Nucleus accumbens (tissue), 56 donors: ENCODE results near the gene ACOX2.

Experiments
- DNase-seq, 56 donors: peaks; one replicate each; lab custom pipeline; 2025; lab: John Stamatoyannopoulos, UW

Gene ACOX2

GRCh38 chr3:58536501-58537411 lies at the start of gene ACOX2:
TSS of gene ACOX2 (minus strand) at chr3:58537190. CDS start at chr3:58535106, 2,084 bp downstream.
- peak in 9 of 56 donors; percentile 4 to 39 (median 25) for DNase-seq

- peak in 3 of 56 donors; percentile 17 to 30 (median 20) for DNase-seq
Observed at GRCh38 chr3:58585994-58586393, 49.0 kb upstream of the ACOX2 start.

- DNase-seq, result peak in 55 of 56 donors; percentile 6 to 84 (median 61)
Observed at GRCh38 chr3:58585005-58585786, 48.2 kb upstream of the ACOX2 start.

- no peak for DNase-seq
Observed at GRCh38 chr3:58584690-58585004, 47.7 kb upstream of the ACOX2 start.

- peak in 28 of 56 donors; percentile 10 to 68 (median 29) for DNase-seq
Observed at GRCh38 chr3:58581328-58582091, 44.5 kb upstream of the ACOX2 start.

GRCh38 chr3:58580826-58581327 lies 43.9 kb upstream of the ACOX2 start:
- no peak for DNase-seq

- no peak for DNase-seq
Observed at GRCh38 chr3:58578873-58579272, 41.9 kb upstream of the ACOX2 start.

- peak in 49 of 56 donors; percentile 6 to 87 (median 44) for DNase-seq
Observed at GRCh38 chr3:58577269-58577821, 40.4 kb upstream of the ACOX2 start, which contains the start of gene FAM107A. TSS of gene FAM107A (minus strand) at chr3:58577391. CDS start at chr3:58569860, 7,531 bp downstream.

GRCh38 chr3:58576716-58577115 lies 39.7 kb upstream of the ACOX2 start:
- DNase-seq, result no peak

GRCh38 chr3:58575971-58576652 lies 39.1 kb upstream of the ACOX2 start:
- peak in 11 of 56 donors; percentile 17 to 51 (median 35) for DNase-seq

GRCh38 chr3:58574682-58575081 lies 37.7 kb upstream of the ACOX2 start:
- DNase-seq, result peak in 3 of 56 donors; percentile 13 to 18 (median 16)

GRCh38 chr3:58574106-58574505 lies 37.1 kb upstream of the ACOX2 start:
- no peak for DNase-seq

GRCh38 chr3:58573640-58574039 lies 36.6 kb upstream of the ACOX2 start:
- no peak for DNase-seq

- no peak for DNase-seq
Observed at GRCh38 chr3:58572634-58573230, 35.7 kb upstream of the ACOX2 start.

GRCh38 chr3:58572013-58572633 lies 35.1 kb upstream of the ACOX2 start:
- DNase-seq, result no peak

GRCh38 chr3:58570851-58571250 lies 33.9 kb upstream of the ACOX2 start:
- no peak for DNase-seq

- no peak for DNase-seq
Observed at GRCh38 chr3:58569287-58570001, 32.5 kb upstream of the ACOX2 start.
